B cell (primary cell): ENCODE results near the gene BCAN. TPM values are rescaled to one million over a fixed set of nuclear protein-coding genes. Genes with fewer than 3 reads are reported as not detected.

Experiments used
- ATAC-seq: fragments of 200-7000 bp; cut with Tn5 transposase; one replicate; pipeline ENCODE4 v1.10.0; 2021; ENCODE audit warnings: low read depth, mild to moderate bottlenecking, moderate number of reproducible peaks, moderate library complexity
- CTCF ChIA-PET: fragments of 350-600 bp; sonication (Branson Sonifier 250); formaldehyde crosslinking; loops from one replicate; lab custom pipeline; 2021; ENCODE audit warnings: antibody characterized with exemption, inconsistent platforms; lab: Charles Lee
- POLR2A ChIA-PET: fragments of 350-600 bp; sonication (Branson Sonifier 250); formaldehyde crosslinking; loops from one replicate; lab custom pipeline; 2021; ENCODE audit warnings: antibody characterized with exemption; lab: Charles Lee
- DNase-seq: peaks from one replicate; pipeline ENCODE4 v3.0.0; 2013
- H2AFZ ChIP-seq: 2 replicates; pipeline ENCODE4 v1.6.1; 2012; ENCODE audit warnings: mild to moderate bottlenecking, low read depth, low read length; ENCODE audit not compliant: insufficient read depth, poor library complexity, severe bottlenecking
- H3K27ac ChIP-seq, 2 donors: 1 replicate in 1 of 2; 2 replicates in 1 of 2; pipeline ENCODE4 v1.5.1; 2012 to 2013; ENCODE audit warnings: low read length in 2 of 2, mild to moderate bottlenecking in 2 of 2, moderate library complexity in 1 of 2
- H3K27me3 ChIP-seq, 4 experiments: fragments of 200-600 bp in 1 of 4; sonication (generic) in 1 of 4; replicated peaks in 1 of 4; 1 replicate in 2 of 4; 2 replicates in 2 of 4; pipeline versions ENCODE4 v1.6.1 to v1.7.0; 2013 to 2016; ENCODE audit warnings: low read length in 3 of 4, mild to moderate bottlenecking in 2 of 4, mixed read lengths in 1 of 4, moderate library complexity in 1 of 4; ENCODE audit not compliant: insufficient read depth in 4 of 4, control insufficient read depth in 3 of 4; ENCODE audit errors: control extremely low read depth in 1 of 4
- H3K36me3 ChIP-seq, 2 experiments: replicated peaks in 1 of 2; 1 replicate in 1 of 2; 2 replicates in 1 of 2; pipeline versions ENCODE4 v1.6.1 to v1.7.1; 2013; ENCODE audit warnings: low read length in 1 of 2; ENCODE audit not compliant: insufficient read depth in 2 of 2, control insufficient read depth in 1 of 2; ENCODE audit errors: control extremely low read depth in 1 of 2, extremely low read depth in 1 of 2
- H3K4me1 ChIP-seq, 2 donors: fragments of 200-600 bp in 1 of 2; sonication (generic) in 1 of 2; 1 replicate in 1 of 2; 2 replicates in 1 of 2; pipeline versions ENCODE4 v1.5.1 to v1.6.1; 2013 to 2017; ENCODE audit warnings: low read length in 2 of 2; ENCODE audit not compliant: control insufficient read depth in 2 of 2, insufficient read depth in 2 of 2
- H3K4me2 ChIP-seq: replicated peaks from 2 replicates; pipeline ENCODE3; 2012; ENCODE audit warnings: mild to moderate bottlenecking, low read depth, low read length; ENCODE audit not compliant: poor library complexity, severe bottlenecking
- H3K4me3 ChIP-seq, 5 experiments: fragments of 200-600 bp in 1 of 5; sonication (generic) in 1 of 5; 1 replicate in 3 of 5; 2 replicates in 2 of 5; pipeline versions ENCODE4 v1.5.1 to v1.7.0; 2011 to 2016; ENCODE audit warnings: low read length in 4 of 5, mild to moderate bottlenecking in 4 of 5, low read depth in 2 of 5, control low read depth in 1 of 5, moderate library complexity in 1 of 5; ENCODE audit not compliant: insufficient read depth in 1 of 5; ENCODE audit errors: control extremely low read depth in 1 of 5, extremely low read depth in 1 of 5
- H3K79me2 ChIP-seq: fragments of 200-600 bp; sonication (generic); one replicate; pipeline ENCODE4 v1.6.0; 2016; ENCODE audit warnings: low read length; ENCODE audit not compliant: control insufficient read depth, insufficient read depth
- H3K9ac ChIP-seq: fragments of 200-600 bp; sonication (generic); 2 replicates; pipeline ENCODE4 v1.6.1; 2017; ENCODE audit warnings: mild to moderate bottlenecking, low read length, moderate library complexity
- H3K9me3 ChIP-seq, 3 donors: one replicate each; pipeline versions ENCODE4 v1.6.1 to v1.7.1; 2013; ENCODE audit warnings: low read length in 2 of 3; ENCODE audit not compliant: control insufficient read depth in 2 of 3, insufficient read depth in 1 of 3; ENCODE audit errors: control extremely low read depth in 1 of 3
- H4K20me1 ChIP-seq: 2 replicates; pipeline ENCODE4 v1.6.0; 2012; ENCODE audit warnings: mild to moderate bottlenecking, low read length; ENCODE audit not compliant: insufficient read depth, control insufficient read depth, poor library complexity, severe bottlenecking
- H3K27ac Mint-ChIP-seq: one replicate; pipeline ENCODE4 v1.8.0; 2021; ENCODE audit warnings: mixed read lengths
- H3K27me3 Mint-ChIP-seq: one replicate; pipeline ENCODE4 v1.8.0; 2021; ENCODE audit warnings: mixed read lengths
- H3K4me1 Mint-ChIP-seq: one replicate; pipeline ENCODE4 v1.8.0; 2021; ENCODE audit warnings: mixed read lengths
- H3K4me3 Mint-ChIP-seq: one replicate; pipeline ENCODE4 v1.8.0; 2021; ENCODE audit warnings: mixed read lengths
- H3K9me3 Mint-ChIP-seq: one replicate; pipeline ENCODE4 v1.8.0; 2022; ENCODE audit warnings: mixed read lengths; ENCODE audit not compliant: insufficient read depth
- EZH2 ChIP-seq: IDR thresholded peaks from 2 replicates; pipeline ENCODE4 v1.6.1; 2012; ENCODE audit warnings: borderline replicate concordance, low read depth, mild to moderate bottlenecking, moderate library complexity, low read length; ENCODE audit not compliant: insufficient read depth, poor library complexity, severe bottlenecking
- WGBS: methylation state at CpG from one replicate; pipeline ENCODE4 v1.1.5; 2013; ENCODE audit warnings: missing lambda C conversion rate; ENCODE audit not compliant: insufficient coverage; 5-methylcytosine and 5-hydroxymethylcytosine counted together
- intact Hi-C: fragments of 100-400 bp; cut with micrococcal nuclease; formaldehyde crosslinking; loops from one replicate; pipeline ENCODE4 v1.10.0; 2022
- polyA plus RNA-seq: library from polyadenylated mRNA; depleted of rRNA; stranded (reverse); fragments of >200 nt; gene quantifications from 2 replicates; pipeline ENCODE4 v1.2.3, GENCODE V29; 2012
- total RNA-seq, 2 donors: library from RNA; stranded (reverse); fragments of 120-200 nt in 1 of 2; gene quantifications; 1 replicate in 1 of 2; 2 replicates in 1 of 2; pipeline versions ENCODE4 v1.2.3 to v1.2.4, GENCODE V29; 2013 to 2022
- TF ChIP-seq, protein P1 (sequence below): fragments of 200-600 bp; IDR thresholded peaks from one replicate; pipeline ENCODE4 v1.8.0; 2022; ENCODE audit warnings: antibody characterized with exemption, mild to moderate bottlenecking

BCAN gene
- total and polyA plus RNA-seq, 2 donors (not counting 1 experiment from before 2014, with no cell fraction given), result not detected

DNA sequence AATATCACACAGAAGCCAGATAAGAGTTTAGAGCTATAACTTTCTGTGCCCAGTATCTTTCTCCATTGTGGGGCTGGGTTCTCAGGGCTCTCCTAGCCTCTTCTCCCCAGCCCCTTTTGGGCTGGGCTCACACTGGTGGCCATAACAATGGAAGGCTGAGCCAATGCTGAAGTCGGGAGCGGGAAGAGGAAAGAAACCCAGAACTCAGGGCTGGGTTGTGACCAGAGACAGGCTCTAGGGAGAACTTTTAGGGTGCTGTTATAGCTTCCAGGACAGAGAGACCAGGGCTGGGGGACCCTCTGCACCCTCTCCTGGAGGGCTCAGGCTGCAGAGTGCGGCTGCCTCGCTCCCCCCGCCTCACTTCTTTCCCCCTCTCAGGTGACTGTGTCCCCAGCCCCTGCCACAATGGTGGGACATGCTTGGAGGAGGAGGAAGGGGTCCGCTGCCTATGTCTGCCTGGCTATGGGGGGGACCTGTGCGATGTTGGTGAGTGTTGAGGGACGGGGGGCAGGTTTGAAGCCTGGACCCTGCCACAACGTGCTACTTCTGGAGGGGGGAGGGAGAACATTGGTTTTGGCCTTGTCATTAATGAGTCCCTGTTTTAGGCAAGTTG, 14.1 kb downstream of the BCAN start:
- Mint-ChIP-seq H3K9me3 (no peaks in the 10 kb centered on the region), H3K27ac (no peak overlapping the region), H3K4me1 (peaks cover 51% of the 10 kb centered on the region), H3K4me3 (peak overlapping the region; percentile 86), H3K27me3 (peaks cover 61% of the 10 kb centered on the region)
- ATAC-seq, result no peak
- TF ChIP-seq EZH2, result no peak
- TF ChIP-seq, protein P1, sequence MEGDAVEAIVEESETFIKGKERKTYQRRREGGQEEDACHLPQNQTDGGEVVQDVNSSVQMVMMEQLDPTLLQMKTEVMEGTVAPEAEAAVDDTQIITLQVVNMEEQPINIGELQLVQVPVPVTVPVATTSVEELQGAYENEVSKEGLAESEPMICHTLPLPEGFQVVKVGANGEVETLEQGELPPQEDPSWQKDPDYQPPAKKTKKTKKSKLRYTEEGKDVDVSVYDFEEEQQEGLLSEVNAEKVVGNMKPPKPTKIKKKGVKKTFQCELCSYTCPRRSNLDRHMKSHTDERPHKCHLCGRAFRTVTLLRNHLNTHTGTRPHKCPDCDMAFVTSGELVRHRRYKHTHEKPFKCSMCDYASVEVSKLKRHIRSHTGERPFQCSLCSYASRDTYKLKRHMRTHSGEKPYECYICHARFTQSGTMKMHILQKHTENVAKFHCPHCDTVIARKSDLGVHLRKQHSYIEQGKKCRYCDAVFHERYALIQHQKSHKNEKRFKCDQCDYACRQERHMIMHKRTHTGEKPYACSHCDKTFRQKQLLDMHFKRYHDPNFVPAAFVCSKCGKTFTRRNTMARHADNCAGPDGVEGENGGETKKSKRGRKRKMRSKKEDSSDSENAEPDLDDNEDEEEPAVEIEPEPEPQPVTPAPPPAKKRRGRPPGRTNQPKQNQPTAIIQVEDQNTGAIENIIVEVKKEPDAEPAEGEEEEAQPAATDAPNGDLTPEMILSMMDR, result no peak
- no peaks in the 10 kb centered on the region for H4K20me1 ChIP-seq
- H3K4me2 ChIP-seq, result peak overlapping the region; percentile 92
- no peak overlapping the region for H2AFZ ChIP-seq
- H3K9me3 ChIP-seq, result peaks cover 0 to 5% (median 0%) of the 10 kb centered on the region in 3 donors
- WGBS, result 50% methylated on average over 8 of the region's 9 CpGs
- ChIA-PET CTCF (interaction anchor here (0.9 to 9.0 kb wide), 4 partner anchors 22 to 70 kb away, joined by 3 to 173 read pairs (median 5); partner anchors contain the start of genes HAPLN2 and NES), POLR2A (no interaction called here)
- no peak overlapping the region for H3K4me3 ChIP-seq
- H3K27me3 ChIP-seq, result peaks cover 0 to 71% (median 37%) of the 10 kb centered on the region in 4 experiments
- peaks cover 36 to 47% of the 10 kb centered on the region in 2 donors for H3K4me1 ChIP-seq
- H3K36me3 ChIP-seq, result no peaks in the 10 kb centered on the region
- no peak overlapping the region for H3K9ac ChIP-seq
- H3K79me2 ChIP-seq, result no peaks in the 10 kb centered on the region
- intact Hi-C loops, result loop anchor here (2.0 kb wide), 1 partner anchor 15 kb away; no protein-coding TSS in a partner anchor
- DNase-seq, result no peak
- no peak overlapping the region for H3K27ac ChIP-seq
